ENCODE results near the gene HIVEP3.

GRCh38 chr1:41900603-41901444 lies 17.9 kb downstream of the HIVEP3 start:
- no peak for TF ChIP-seq CTCF (IDR thresholded peaks at IDR 0.05)
- no peak for TF ChIP-seq POLR2A (IDR thresholded peaks at IDR 0.05)

Data from tibial nerve (tissue), 3 donors.